Stomach (tissue), 9 donors: ENCODE data around the gene KCNN2. TPM values are rescaled to one million over a fixed set of nuclear protein-coding genes. Genes with fewer than 3 reads are reported as not detected.

Experiments used
- DNase-seq, 2 donors: peaks; one replicate each; pipeline versions ENCODE4 v3.0.0 to v3.0.0-alpha.2; 2013 to 2019
- H3K27ac ChIP-seq, 5 donors: fragments of 200-600 bp in 4 of 5; sonication (generic) in 4 of 5; one replicate each; pipeline ENCODE4 v1.5.1; 2013 to 2019; ENCODE audit warnings: mild to moderate bottlenecking in 1 of 5, moderate library complexity in 1 of 5
- H3K27me3 ChIP-seq, 3 donors: fragments of 200-600 bp; sonication (generic); one replicate each; pipeline ENCODE4 v1.5.1; 2017 to 2019; ENCODE audit warnings: mixed run types in 1 of 3
- H3K36me3 ChIP-seq, 4 donors: fragments of 200-600 bp; sonication (generic); 1 replicate in 3 of 4; 2 replicates in 1 of 4; pipeline ENCODE4 v1.5.1; 2016 to 2019
- H3K4me1 ChIP-seq, 4 donors: fragments of 200-600 bp; sonication (generic); one replicate each; pipeline ENCODE4 v1.5.1; 2016 to 2019
- H3K4me3 ChIP-seq, 4 donors: fragments of 200-600 bp; sonication (generic) in 3 of 4; one replicate each; pipeline ENCODE4 v1.5.1; 2016 to 2019; ENCODE audit warnings: mild to moderate bottlenecking in 1 of 4
- H3K9me3 ChIP-seq, 4 donors: fragments of 200-600 bp; sonication (generic); one replicate each; pipeline ENCODE4 v1.5.1; 2016 to 2019
- CTCF ChIP-seq, 7 experiments: fragments of 450-650 bp in 4 of 7; fragments of 200-600 bp in 3 of 7; sonication (generic) in 3 of 7; IDR thresholded peaks; one replicate each; pipeline ENCODE4 v1.5.1; 2016 to 2019; ENCODE audit warnings: antibody characterized with exemption in 7 of 7, control low read depth in 2 of 7, mild to moderate bottlenecking in 1 of 7
- EP300 ChIP-seq: sonication (generic); formaldehyde crosslinking; IDR thresholded peaks from one replicate; pipeline ENCODE4 v1.6.1; 2017; ENCODE audit warnings: antibody characterized with exemption
- POLR2A ChIP-seq, 4 donors: fragments of 450-650 bp; IDR thresholded peaks; one replicate each; pipeline ENCODE4 v1.6.1; 2016; ENCODE audit warnings: antibody characterized with exemption in 4 of 4, control low read depth in 2 of 4, mild to moderate bottlenecking in 1 of 4, moderate library complexity in 1 of 4
- POLR2AphosphoS5 ChIP-seq, 3 donors: sonication (generic); formaldehyde crosslinking; IDR thresholded peaks; one replicate each; pipeline ENCODE4 v1.6.1; 2016; ENCODE audit warnings: antibody characterized with exemption in 3 of 3
- WGBS, 5 donors: extraction: QIAGEN DNeasy Blood & Tissue Kit in 3 of 5; methylation state at CpG; one replicate each; pipeline versions ENCODE4 v1.1.5 to v1.1.7; 2013 to 2018; 5-methylcytosine and 5-hydroxymethylcytosine counted together
- intact Hi-C: fragments of 100-400 bp; cut with DNase I; formaldehyde crosslinking; loops from one replicate; pipeline ENCODE4 v1.15.1; 2023; ENCODE audit warnings: low total_unique reads
- polyA plus RNA-seq, 3 donors: library from polyadenylated mRNA; stranded (reverse); fragments of 200-250 nt; gene quantifications; one replicate each; pipeline ENCODE4 v1.2.3, GENCODE V29; 2013
- total RNA-seq, 5 donors: library from RNA; depleted of rRNA; stranded (reverse); fragments of >200 nt; gene quantifications; one replicate each; pipeline versions ENCODE4 v1.1.0 to v1.2.3, GENCODE V29; 2014 to 2016
- donor health status: healthy with polysubstance abuse.
- donor health status: Bipolar disorder and iron deficiency.
- donor health status: healthy.

Gene KCNN2
- total and polyA plus RNA-seq, 8 donors = 0.28 to 9.4 (median 0.90) TPM; not detected in 2

GRCh38 chr5:114362197-114362976, 517 bp downstream of the KCNN2 start:
- no peaks in the 10 kb centered on the region for H3K36me3 ChIP-seq
- H3K9me3 ChIP-seq = no peaks in the 10 kb centered on the region
- H3K4me1 ChIP-seq = peaks cover 7 to 43% (median 37%) of the 10 kb centered on the region in 4 donors
- DNase-seq = peak in 1 of 2 donors; percentile 70
- peaks cover 0 to 56% (median 39%) of the 10 kb centered on the region in 3 donors for H3K27me3 ChIP-seq
- no peak for TF ChIP-seq POLR2AphosphoS5 (IDR thresholded peaks at IDR 0.05)
- TF ChIP-seq POLR2A (IDR thresholded peaks at IDR 0.05) = no peak
- TF ChIP-seq EP300 = no peak
- no peak for TF ChIP-seq CTCF (IDR thresholded peaks at IDR 0.05)
- H3K4me3 ChIP-seq = peak overlapping the region; percentile 62 to 75 (median 68)
- 0 to 2% (median 1%) methylated on average over 30 to 87 of the region's 87 CpGs for WGBS, 5 donors
- intact Hi-C loops = no loop called here
- H3K27ac ChIP-seq = peak overlapping the region; percentile 33 to 72 (median 63)

GRCh38 chr5:114362977-114363761, 1.3 kb downstream of the KCNN2 start:
- Histone ChIP-seq H3K36me3 (no peaks in the 10 kb centered on the region), H3K27me3 (peaks cover 0 to 56% (median 39%) of the 10 kb centered on the region in 3 donors), H3K4me3 (peak overlapping the region; percentile 62 to 75 (median 68)), H3K9me3 (no peaks in the 10 kb centered on the region), H3K27ac (peak overlapping the region in 2 of 5 donors; percentile 70 to 72), H3K4me1 (peaks cover 7 to 43% (median 37%) of the 10 kb centered on the region in 4 donors)
- intact Hi-C loops = no loop called here
- 2 to 4% (median 3%) methylated on average over 34 to 62 of the region's 62 CpGs for WGBS, 5 donors
- no peak for TF ChIP-seq POLR2AphosphoS5 (IDR thresholded peaks at IDR 0.05)
- no peak for TF ChIP-seq EP300
- no peak for TF ChIP-seq POLR2A (IDR thresholded peaks at IDR 0.05)
- TF ChIP-seq CTCF (IDR thresholded peaks at IDR 0.05) = no peak
- peak in 1 of 2 donors; percentile 37 for DNase-seq

- Histone ChIP-seq H3K27me3 (peaks cover 0 to 56% (median 39%) of the 10 kb centered on the region in 3 donors), H3K4me1 (peaks cover 7 to 43% (median 37%) of the 10 kb centered on the region in 4 donors), H3K4me3 (peak overlapping the region; percentile 62 to 75 (median 68)), H3K36me3 (no peaks in the 10 kb centered on the region), H3K27ac (no peak overlapping the region), H3K9me3 (no peaks in the 10 kb centered on the region)
- intact Hi-C loops = no loop called here
- no peak for TF ChIP-seq EP300
- TF ChIP-seq POLR2AphosphoS5 (IDR thresholded peaks at IDR 0.05) = no peak
- no peak for TF ChIP-seq POLR2A (IDR thresholded peaks at IDR 0.05)
- TF ChIP-seq CTCF (IDR thresholded peaks at IDR 0.05) = no peak
- whole genome bisulfite sequencing, 5 donors = 3 to 15% (median 7%) methylated on average over 10 of the region's 10 CpGs
- no peak for DNase-seq
Observed at GRCh38 chr5:114363837-114364236, 2.0 kb downstream of the KCNN2 start.

GRCh38 chr5:114367029-114367428, 5.2 kb downstream of the KCNN2 start:
- Histone ChIP-seq H3K36me3 (no peaks in the 10 kb centered on the region), H3K27me3 (peaks cover 0 to 25% (median 11%) of the 10 kb centered on the region in 3 donors), H3K4me1 (peaks cover 7 to 23% (median 19%) of the 10 kb centered on the region in 4 donors), H3K9me3 (no peaks in the 10 kb centered on the region), H3K4me3 (no peak overlapping the region), H3K27ac (no peak overlapping the region)
- WGBS, 5 donors = 56 to 73% (median 65%) methylated on average over 2 of the region's 2 CpGs
- no peak for TF ChIP-seq CTCF (IDR thresholded peaks at IDR 0.05)
- no peak for TF ChIP-seq EP300
- no peak for TF ChIP-seq POLR2A (IDR thresholded peaks at IDR 0.05)
- no peak for TF ChIP-seq POLR2AphosphoS5 (IDR thresholded peaks at IDR 0.05)
- intact Hi-C loops = no loop called here
- no peak for DNase-seq
